HG03469 (cell line): Measurements from ENCODE around the gene FAAP20.

Experiments
- ATAC-seq: cut with Tn5 transposase; IDR thresholded peaks from one replicate; pipeline ENCODE4 v1.9.1; 2021; ENCODE audit warnings: mild to moderate bottlenecking, moderate library complexity, moderate number of reproducible peaks; ENCODE audit not compliant: unreplicated experiment

The FAAP20 gene

GRCh38 chr1:2180297-2181245 lies 14.0 kb downstream of the FAAP20 start:
- no peak for ATAC-seq

DNA sequence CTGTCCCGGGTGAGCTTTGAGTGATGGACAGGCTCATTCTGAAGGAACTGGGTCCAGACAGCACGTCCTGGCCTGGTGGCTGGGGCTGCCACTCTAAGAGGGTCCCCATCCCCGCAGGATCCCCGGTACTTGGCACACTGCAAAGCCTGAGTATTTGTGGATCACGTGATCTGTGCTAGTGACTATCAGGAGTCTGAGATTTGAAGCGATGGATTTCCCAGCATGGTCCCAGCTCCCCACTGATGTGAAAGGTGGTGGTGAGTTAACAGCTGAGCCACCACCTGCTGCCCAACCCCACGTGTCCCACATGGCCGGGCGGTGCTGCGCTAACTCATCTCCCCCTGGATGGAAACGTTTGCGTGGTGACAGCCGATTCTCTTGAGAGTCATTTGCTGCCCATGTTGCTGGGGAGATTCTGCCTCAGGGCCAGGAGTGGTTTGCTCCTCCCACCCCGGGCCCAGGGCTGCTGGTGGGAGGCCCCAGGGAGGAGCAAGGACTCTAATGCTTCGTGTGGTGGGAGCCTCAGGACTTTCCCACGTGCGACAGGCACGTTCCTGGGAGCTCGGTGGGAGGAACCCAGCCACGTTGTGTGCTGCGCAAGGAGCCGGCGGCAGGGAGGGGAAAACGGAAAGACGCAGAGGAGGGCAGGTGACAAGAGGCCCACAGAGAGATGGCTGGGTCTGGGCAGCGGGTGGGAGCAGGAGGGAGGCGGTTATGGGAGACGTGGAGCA lies 15.1 kb downstream of the FAAP20 start:
- ATAC-seq, result no peak

DNA sequence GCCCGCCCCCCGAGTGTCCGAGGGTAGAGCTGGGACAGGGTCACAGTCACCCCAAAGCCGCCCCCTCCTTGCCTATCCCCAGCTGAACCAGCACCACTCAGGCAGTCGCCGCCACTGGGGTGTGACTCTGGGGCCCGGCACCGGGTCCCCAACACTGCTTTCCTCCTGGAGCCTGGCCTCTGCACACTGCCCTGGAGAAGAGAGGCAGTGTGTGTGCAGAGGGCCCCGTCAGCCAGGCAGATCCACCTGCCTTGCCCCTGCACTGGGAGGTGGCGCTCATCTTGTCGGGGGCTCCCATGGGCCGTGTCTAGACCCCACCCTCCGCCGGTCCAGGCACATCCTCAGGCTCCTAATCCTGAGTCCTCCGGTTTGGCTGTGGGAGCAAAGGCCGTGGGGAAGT lies 15.7 kb downstream of the FAAP20 start:
- ATAC-seq, result no peak

DNA sequence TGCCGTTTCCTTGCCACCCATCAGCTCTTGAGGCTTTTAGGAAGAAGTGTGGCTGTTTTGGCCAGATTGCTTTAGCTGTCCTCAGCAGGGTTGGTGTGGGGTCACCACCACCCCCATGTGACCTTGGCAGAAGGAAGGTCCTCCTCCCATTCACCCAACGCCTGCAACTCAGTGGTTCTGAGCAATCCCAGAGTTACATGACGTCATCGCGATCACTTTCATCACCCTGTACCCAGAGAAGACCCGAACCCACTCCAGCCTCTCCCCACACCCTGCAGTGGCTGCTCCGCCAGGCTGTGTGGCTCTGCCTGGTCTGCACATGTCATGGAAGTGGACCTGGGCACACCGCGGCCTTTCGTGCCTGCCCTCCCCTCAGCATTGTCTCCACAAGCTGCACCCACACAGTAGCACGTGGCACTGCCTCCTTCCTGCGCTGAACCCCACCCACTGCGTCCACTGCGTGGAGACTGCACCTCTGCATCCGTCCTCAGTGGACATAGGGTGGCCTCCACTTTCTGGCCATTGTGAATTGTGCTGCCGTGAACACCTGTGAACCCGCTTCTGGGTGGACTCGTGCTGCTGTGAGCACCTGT lies 16.5 kb downstream of the FAAP20 start:
- no peak for ATAC-seq

GRCh38 chr1:2177541-2177940 lies 17.0 kb downstream of the FAAP20 start:
- ATAC-seq, result no peak

- no peak for ATAC-seq
These were observed 18.0 kb downstream of the FAAP20 start for GRCh38 chr1:2176615-2177014.

DNA sequence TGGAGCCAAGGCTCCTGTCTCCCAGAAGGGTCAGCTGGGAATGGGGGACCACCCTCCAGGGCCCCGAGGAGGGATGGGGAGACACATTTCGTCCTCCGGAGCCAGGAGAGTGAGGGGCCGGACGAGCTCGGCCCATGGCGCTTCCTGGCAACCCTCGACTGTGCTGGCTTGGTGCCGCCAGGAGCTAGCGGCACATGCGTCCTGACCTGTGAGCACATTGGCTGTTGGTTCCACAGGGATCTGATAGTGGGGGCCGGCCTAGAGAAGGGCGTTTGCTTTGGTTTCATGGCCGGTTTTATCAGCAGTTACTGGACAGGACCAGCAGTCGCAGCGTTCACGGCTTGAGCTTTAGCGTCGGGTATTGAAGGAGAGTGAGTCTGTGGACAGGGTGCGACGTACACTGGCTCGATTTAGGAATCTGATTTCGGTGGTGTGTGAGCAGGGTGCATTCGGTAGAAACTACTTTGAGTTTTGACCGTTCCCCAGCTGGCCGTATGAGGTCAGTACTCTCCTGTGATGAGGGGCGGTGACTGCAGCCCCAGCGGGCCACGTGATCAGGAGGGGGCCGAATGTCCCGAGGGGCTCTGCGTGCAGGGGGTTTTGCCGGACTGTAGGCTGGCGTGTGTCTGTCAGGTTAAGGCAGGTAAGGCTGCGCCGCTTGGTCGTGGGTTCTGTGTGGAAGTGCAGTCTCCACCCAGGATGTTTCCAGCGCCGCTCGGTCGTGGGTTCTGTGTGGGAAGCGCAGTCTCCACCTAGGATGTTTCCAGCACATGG lies 18.7 kb downstream of the FAAP20 start:
- ATAC-seq, result no peak

DNA sequence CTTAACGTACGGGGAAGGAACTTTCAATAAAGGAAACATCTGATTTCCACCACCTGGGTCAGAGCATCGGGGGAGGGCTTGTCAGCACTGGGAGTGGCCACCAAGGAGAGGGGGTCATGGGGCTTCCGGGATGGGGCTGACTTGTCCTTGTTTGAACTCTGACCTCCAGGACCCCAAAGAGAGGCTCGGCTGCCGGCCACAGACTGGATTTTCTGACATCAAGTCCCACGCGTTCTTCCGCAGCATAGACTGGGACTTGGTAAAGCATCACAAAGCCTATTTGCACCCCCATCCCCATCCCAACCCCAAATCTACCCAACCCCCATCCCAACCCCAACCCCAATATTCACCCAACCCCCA lies 19.5 kb downstream of the FAAP20 start:
- ATAC-seq, result no peak

- ATAC-seq, result no peak
These were observed 20.1 kb downstream of the FAAP20 start for GRCh38 chr1:2174348-2175054.

- ATAC-seq, result no peak
These were observed 20.8 kb downstream of the FAAP20 start for GRCh38 chr1:2173546-2174347.

- ATAC-seq, result no peak
These were observed 21.9 kb downstream of the FAAP20 start for GRCh38 chr1:2172551-2173146.

DNA sequence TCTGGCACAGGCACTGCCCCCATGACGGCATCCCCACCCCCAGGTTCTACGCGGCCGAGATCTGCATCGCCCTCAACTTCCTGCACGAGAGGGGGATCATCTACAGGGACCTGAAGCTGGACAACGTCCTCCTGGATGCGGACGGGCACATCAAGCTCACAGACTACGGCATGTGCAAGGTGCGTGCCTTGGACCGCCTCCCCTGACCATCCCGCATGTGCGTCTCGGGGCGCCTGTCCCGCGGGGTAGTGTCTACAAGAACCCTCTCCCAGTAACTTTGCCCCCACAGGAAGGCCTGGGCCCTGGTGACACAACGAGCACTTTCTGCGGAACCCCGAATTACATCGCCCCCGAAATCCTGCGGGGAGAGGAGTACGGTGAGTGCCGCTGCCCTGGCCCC lies 22.6 kb downstream of the FAAP20 start:
- no peak for ATAC-seq

GRCh38 chr1:2170211-2170610 lies 24.4 kb downstream of the FAAP20 start:
- no peak for ATAC-seq

GRCh38 chr1:2169200-2169836 lies 25.3 kb downstream of the FAAP20 start:
- ATAC-seq, result no peak

DNA sequence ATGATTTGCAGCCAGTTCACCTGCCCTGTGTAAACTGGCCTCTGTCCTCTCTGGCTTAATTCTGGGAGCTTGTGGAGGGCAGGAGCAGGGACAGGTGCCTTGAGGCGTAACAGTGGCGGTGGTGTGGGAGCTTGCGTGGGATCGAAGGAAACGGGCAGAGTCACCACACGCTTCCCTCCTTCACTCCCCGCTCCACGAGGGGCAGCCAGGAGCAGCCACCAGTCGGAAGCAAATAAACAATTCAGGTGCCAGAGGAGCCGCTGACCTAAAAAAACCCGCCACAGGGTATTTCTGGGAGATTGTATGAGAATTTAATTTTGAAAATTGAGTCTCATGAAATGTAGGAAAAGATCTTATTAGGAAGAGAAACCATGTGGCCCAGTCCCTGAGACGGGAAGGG lies 26.0 kb downstream of the FAAP20 start:
- ATAC-seq, result no peak

DNA sequence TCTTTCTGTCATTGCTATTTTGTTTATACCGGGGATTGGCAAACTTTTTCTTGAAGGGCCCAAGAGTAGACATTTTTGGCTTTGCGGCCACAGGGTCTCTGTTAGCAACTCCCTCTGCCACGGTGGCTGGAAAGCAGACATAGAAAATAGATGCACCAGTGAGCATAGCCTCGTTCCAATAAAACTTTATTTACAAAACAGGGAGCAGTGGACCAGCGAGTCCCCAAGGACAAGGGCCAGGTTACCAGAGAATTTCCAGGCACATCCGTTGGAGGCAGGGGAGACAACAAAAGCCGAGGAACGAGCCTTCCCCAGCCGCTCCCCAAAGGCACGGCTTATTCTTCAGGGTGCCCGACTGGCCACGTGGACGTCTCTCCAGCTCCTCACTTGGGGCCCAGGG lies 26.5 kb downstream of the FAAP20 start:
- ATAC-seq, result no peak

DNA sequence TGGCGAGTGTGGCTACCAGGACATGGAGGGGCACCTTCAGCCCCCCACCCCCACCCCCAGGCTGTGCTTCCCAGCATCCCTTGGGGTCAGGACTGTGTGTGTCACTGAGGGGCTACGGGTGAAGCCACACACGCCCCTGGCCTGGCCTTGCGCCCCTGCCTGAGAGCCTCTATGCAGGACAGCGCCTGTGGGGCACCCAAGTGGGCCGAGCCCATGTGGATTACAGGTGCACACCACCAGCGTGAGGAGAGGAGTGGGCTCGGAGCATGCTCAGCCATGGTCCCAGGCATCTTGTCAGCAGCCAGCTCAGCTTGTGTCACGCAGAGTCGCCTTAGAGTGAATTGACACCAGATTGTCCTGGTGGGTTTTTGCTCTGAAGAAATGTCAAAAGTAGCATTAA lies 27.9 kb downstream of the FAAP20 start:
- ATAC-seq, result no peak

DNA sequence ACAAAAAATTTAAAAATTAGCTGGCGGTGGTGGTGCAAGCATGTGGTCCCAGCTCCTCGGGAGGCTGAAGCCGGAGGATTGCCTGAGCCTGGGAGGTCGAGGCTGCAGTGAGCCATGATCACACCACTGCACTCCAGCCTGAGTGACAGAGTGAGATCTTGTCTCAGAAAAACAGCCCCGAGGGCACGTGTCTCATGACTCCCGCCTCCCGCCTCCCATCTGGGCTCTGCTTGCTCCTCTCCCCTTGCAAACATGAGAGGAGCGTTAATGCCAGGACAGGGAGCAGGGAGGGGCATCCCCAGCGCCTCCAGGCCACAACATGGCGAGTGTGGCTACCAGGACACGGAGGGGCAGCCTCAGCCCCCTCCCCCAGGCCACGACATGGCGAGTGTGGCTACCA lies 28.3 kb downstream of the FAAP20 start:
- ATAC-seq, result no peak

DNA sequence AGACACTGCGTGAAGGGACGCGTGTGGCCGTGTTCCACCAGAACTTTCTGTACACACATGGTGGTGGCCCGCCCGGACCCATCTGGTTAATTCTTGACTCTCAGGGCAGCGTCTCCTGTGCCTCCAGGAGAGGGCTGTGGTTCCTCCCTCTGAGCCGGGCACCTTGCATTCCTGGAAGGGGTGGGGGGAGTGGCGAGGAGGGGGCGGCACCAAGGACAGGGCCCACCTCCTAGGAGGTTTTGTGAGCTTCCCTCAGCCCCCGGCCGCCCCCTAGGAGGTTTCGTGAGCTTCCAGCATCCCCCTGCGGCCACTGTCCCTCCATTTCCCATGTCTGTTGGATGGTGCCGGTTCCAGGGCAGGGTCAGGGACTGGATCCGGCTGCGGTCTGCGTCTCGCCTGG lies 28.9 kb downstream of the FAAP20 start:
- ATAC-seq, result no peak
